ENCODE measurements around the gene IKZF3. TPM values are rescaled to one million over a fixed set of nuclear protein-coding genes. Genes with fewer than 3 reads are reported as not detected.
"Not testable (repeated sequence)": the region's sequence is repeated elsewhere in the genome, so short reads cannot be mapped to it uniquely, and the experiment has no call there.

Gene IKZF3
- total RNA-seq, 1 donor from 2014 or later: 0.39 TPM

GRCh38 chr17:39777534-39778365 lies 86.4 kb downstream of the IKZF3 start:
- DNase-seq: no peak

GRCh38 chr17:39776252-39776651 lies 87.9 kb downstream of the IKZF3 start:
- no peak for DNase-seq

GRCh38 chr17:39775031-39775430 lies 89.1 kb downstream of the IKZF3 start:
- no peak for DNase-seq

- DNase-seq: no peak
These were observed 90.1 kb downstream of the IKZF3 start for GRCh38 chr17:39774047-39774446.

- DNase-seq: no peak
These were observed 90.9 kb downstream of the IKZF3 start for GRCh38 chr17:39772987-39773934.

- no peak for DNase-seq
These were observed 91.7 kb downstream of the IKZF3 start for GRCh38 chr17:39772415-39772814.

GRCh38 chr17:39769974-39770587 lies 94.0 kb downstream of the IKZF3 start:
- no peak for DNase-seq

- no peak for DNase-seq
These were observed 97.0 kb downstream of the IKZF3 start for GRCh38 chr17:39767147-39767546.

GRCh38 chr17:39765766-39766165 lies 98.3 kb downstream of the IKZF3 start:
- DNase-seq: no peak

- no peak for DNase-seq
These were observed 98.9 kb downstream of the IKZF3 start for GRCh38 chr17:39765175-39765574.

GRCh38 chr17:39764171-39764570 lies 99.9 kb downstream of the IKZF3 start:
- not testable (repeated sequence) for DNase-seq

GRCh38 chr17:39763051-39763820 lies 100.9 kb downstream of the IKZF3 start:
- DNase-seq: no peak

- no peak for DNase-seq
These were observed 102.1 kb downstream of the IKZF3 start for GRCh38 chr17:39761861-39762496.

GRCh38 chr17:39759204-39759603 lies 104.9 kb downstream of the IKZF3 start:
- no peak for DNase-seq

GRCh38 chr17:39757931-39758873 lies 105.9 kb downstream of the IKZF3 start:
- DNase-seq: no peak

GRCh38 chr17:39757176-39757662 lies 106.9 kb downstream of the IKZF3 start:
- DNase-seq: no peak

- DNase-seq: no peak
These were observed 107.6 kb downstream of the IKZF3 start for GRCh38 chr17:39756380-39757079.

- no peak for DNase-seq
These were observed 108.3 kb downstream of the IKZF3 start for GRCh38 chr17:39755554-39756379.

Measured in skin of body (tissue), 2 donors.